Neural cell (in vitro differentiated cells): ENCODE data around the gene STYXL1.
"Not testable (repeated sequence)": the region's sequence is repeated elsewhere in the genome, so short reads cannot be mapped to it uniquely, and the experiment has no call there.

Source experiments
- EP300 ChIP-seq: fragments of 450-650 bp; conservative IDR thresholded peaks from 2 replicates; pipeline ENCODE4 v1.6.1; 2014; ENCODE audit warnings: antibody characterized with exemption, mild to moderate bottlenecking, moderate library complexity; ENCODE audit not compliant: poor library complexity, severe bottlenecking
- EZH2 ChIP-seq: fragments of 200-600, 300-800 bp; shearing (Covaris generic), sonication (generic); IDR thresholded peaks from 2 replicates; pipeline ENCODE4 v1.6.1; 2014; ENCODE audit warnings: antibody characterized with exemption, low read length, borderline replicate concordance, mild to moderate bottlenecking; ENCODE audit not compliant: insufficient read depth, poor library complexity, severe bottlenecking
- POLR2AphosphoS5 ChIP-seq: IDR thresholded peaks from 2 replicates; pipeline ENCODE4 v1.6.1; 2012
- RAD21 ChIP-seq: fragments of 450-650 bp; conservative IDR thresholded peaks from 2 replicates; pipeline ENCODE4 v1.6.1; 2014; ENCODE audit warnings: antibody characterized with exemption, mild to moderate bottlenecking, moderate library complexity
- SMC3 ChIP-seq: fragments of 450-650 bp; conservative IDR thresholded peaks from 2 replicates; pipeline ENCODE4 v1.6.1; 2014; ENCODE audit warnings: antibody characterized with exemption, mild to moderate bottlenecking, moderate library complexity; ENCODE audit not compliant: poor library complexity
- TAF1 ChIP-seq: IDR thresholded peaks from 2 replicates; pipeline ENCODE4 v1.6.1; 2012; ENCODE audit warnings: low read depth
- TF ChIP-seq, protein P1 (sequence below): fragments of 450-650 bp; IDR thresholded peaks from 2 replicates; pipeline ENCODE4 v1.5.1; 2014; ENCODE audit warnings: antibody characterized with exemption, mild to moderate bottlenecking, moderate library complexity; ENCODE audit not compliant: poor library complexity, severe bottlenecking
- TF ChIP-seq, protein P2 (sequence below): IDR thresholded peaks from 2 replicates; pipeline ENCODE4 v1.6.1; 2012; ENCODE audit warnings: borderline replicate concordance

DNA sequence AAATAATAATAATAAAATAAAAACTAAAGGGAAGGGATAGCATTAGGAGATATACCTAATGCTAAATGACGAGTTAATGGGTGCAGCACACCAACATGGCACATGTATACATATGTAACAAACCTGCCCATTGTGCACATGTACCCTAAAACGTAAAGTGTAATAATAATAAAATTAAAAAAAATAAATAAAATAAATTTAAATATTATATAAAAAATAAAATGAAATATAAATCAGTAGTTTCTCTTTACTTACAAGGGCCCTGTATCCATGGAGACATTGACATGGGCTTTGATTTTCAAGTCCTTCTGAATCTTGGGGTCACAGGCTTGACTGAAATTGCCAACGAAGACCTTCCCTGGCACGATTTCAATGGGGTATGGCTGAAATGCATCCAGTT is 42.8 kb downstream of the STYXL1 start:
- not testable (repeated sequence) for TF ChIP-seq POLR2AphosphoS5, SMC3, RAD21, EP300, TAF1, EZH2
- TF ChIP-seq, protein P1, sequence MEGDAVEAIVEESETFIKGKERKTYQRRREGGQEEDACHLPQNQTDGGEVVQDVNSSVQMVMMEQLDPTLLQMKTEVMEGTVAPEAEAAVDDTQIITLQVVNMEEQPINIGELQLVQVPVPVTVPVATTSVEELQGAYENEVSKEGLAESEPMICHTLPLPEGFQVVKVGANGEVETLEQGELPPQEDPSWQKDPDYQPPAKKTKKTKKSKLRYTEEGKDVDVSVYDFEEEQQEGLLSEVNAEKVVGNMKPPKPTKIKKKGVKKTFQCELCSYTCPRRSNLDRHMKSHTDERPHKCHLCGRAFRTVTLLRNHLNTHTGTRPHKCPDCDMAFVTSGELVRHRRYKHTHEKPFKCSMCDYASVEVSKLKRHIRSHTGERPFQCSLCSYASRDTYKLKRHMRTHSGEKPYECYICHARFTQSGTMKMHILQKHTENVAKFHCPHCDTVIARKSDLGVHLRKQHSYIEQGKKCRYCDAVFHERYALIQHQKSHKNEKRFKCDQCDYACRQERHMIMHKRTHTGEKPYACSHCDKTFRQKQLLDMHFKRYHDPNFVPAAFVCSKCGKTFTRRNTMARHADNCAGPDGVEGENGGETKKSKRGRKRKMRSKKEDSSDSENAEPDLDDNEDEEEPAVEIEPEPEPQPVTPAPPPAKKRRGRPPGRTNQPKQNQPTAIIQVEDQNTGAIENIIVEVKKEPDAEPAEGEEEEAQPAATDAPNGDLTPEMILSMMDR: not testable (repeated sequence)
- TF ChIP-seq, protein P2, sequence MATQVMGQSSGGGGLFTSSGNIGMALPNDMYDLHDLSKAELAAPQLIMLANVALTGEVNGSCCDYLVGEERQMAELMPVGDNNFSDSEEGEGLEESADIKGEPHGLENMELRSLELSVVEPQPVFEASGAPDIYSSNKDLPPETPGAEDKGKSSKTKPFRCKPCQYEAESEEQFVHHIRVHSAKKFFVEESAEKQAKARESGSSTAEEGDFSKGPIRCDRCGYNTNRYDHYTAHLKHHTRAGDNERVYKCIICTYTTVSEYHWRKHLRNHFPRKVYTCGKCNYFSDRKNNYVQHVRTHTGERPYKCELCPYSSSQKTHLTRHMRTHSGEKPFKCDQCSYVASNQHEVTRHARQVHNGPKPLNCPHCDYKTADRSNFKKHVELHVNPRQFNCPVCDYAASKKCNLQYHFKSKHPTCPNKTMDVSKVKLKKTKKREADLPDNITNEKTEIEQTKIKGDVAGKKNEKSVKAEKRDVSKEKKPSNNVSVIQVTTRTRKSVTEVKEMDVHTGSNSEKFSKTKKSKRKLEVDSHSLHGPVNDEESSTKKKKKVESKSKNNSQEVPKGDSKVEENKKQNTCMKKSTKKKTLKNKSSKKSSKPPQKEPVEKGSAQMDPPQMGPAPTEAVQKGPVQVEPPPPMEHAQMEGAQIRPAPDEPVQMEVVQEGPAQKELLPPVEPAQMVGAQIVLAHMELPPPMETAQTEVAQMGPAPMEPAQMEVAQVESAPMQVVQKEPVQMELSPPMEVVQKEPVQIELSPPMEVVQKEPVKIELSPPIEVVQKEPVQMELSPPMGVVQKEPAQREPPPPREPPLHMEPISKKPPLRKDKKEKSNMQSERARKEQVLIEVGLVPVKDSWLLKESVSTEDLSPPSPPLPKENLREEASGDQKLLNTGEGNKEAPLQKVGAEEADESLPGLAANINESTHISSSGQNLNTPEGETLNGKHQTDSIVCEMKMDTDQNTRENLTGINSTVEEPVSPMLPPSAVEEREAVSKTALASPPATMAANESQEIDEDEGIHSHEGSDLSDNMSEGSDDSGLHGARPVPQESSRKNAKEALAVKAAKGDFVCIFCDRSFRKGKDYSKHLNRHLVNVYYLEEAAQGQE: not testable (repeated sequence)
